Cortex of kidney (tissue), 1 donor: Measurements from ENCODE around the gene GRWD1.

Experiments
- DNase-seq: peaks from one replicate; lab custom pipeline; 2025; lab: John Stamatoyannopoulos, UW

Gene GRWD1

GRCh38 chr19:48445606-48446481 is at the start of gene GRWD1:
TSS of gene GRWD1 (plus strand) at chr19:48445983. CDS start at chr19:48446006, 23 bp downstream.
- no peak for DNase-seq

DNA sequence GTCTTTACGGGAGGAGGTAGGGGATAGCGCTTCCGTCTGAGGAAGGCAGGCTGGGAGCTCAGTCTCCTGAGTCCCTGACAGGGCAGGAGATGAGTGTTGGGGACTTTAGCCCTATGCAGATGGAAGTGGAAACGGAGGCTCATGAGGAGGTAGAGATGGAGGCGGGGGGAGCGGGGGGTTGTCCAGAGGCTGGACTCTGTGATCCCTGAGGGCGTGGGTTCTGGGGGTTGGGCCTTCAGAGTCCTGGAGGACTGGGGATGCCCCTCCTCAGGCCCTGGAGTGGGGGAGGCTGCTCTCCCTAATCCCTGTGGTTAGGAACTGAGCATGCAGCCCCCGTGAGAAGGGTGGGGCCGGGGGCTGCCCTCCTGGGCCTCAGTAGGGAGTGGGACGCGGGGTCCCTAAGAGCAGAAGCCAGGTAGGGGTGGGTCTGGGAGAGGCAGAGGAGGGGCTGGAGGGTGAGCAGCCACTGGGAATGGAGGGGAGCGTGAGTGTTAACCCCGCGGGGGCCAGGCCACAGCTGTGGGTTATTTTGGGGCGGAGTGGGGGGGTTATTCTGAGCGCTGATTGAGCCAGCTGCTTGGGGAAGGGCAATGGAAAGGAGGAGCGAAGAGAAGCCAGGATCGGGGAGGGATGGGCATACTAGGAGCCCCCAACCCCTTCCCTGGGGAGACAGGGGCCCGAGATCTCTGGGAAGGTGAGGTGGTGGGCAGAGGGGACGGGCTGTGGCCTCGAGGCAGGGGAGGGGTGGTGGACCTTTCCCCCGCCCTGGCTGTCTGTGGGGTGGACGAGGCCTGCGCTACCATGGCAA is 49.6 kb upstream of the GRWD1 start:
- no peak for DNase-seq

- DNase-seq, result no peak
These were observed 49.0 kb upstream of the GRWD1 start for GRCh38 chr19:48396824-48397176.

- DNase-seq, result no peak
These were observed 48.3 kb upstream of the GRWD1 start for GRCh38 chr19:48397263-48398101.

DNA sequence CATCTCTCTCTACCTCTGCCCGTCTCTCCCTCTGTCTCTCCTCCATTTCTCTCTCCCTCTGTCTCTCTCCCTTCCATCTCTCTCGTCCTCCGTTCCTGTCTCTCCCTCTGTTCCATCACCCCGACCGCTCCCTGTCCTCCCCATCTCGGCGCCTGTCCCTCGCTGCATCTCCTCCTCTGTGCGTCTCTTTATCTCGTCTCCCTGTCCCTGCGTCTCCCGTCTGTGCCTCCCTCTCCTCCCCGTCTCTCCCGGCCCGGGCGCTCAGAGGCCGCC is 47.7 kb upstream of the GRWD1 start:
- no peak for DNase-seq

DNA sequence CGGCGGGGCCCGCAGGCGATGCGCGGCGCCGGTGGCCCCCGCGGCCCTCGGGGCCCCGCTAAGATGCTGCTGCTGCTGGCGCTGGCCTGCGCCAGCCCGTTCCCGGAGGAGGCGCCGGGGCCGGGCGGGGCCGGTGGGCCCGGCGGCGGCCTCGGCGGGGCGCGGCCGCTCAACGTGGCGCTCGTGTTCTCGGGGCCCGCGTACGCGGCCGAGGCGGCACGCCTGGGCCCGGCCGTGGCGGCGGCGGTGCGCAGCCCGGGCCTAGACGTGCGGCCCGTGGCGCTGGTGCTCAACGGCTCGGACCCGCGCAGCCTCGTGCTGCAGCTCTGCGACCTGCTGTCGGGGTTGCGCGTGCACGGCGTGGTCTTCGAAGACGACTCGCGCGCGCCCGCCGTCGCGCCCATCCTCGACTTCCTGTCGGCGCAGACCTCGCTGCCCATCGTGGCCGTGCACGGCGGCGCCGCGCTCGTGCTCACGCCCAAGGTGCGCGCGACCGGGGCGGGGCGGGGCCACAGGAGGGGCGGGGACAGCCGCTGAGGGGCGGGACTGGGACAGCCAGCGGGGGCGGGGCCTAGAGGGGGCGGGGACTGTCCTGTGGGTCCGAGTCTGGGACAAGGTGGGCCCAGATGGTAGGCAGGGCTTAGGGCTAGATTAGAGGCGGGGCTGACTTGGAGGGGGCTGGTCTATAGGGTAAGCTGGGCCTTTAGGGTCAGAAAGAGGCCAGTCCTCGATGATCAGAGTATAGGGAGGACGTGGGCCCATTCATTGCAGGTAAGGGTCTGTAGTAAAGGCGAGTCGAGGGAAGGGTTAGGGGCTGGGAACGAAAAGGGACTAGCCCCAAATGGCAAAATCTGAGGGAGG is 47.2 kb upstream of the GRWD1 start:
- DNase-seq, result no peak

GRCh38 chr19:48400018-48400742 is 45.6 kb upstream of the GRWD1 start:
- DNase-seq, result no peak

DNA sequence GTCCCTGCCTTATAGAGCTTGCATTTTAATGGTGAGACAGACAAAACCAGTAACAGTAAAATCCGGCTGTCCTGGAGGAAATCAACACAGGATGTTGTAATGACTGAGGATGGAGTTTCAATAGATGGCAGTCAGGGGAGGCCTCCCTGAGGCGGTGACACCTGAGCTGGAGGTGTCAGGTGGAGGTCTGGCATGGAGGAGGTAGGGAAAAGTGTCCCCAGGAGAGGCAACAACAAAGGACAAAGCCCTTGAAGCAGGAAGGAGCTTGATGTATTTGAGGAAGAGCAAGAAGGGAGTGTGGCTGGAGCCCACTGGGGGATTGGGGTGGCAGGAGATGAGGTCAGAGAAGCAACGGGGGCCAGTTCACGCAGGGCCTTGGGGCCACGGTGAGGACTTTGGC is 44.5 kb upstream of the GRWD1 start:
- DNase-seq, result no peak

DNA sequence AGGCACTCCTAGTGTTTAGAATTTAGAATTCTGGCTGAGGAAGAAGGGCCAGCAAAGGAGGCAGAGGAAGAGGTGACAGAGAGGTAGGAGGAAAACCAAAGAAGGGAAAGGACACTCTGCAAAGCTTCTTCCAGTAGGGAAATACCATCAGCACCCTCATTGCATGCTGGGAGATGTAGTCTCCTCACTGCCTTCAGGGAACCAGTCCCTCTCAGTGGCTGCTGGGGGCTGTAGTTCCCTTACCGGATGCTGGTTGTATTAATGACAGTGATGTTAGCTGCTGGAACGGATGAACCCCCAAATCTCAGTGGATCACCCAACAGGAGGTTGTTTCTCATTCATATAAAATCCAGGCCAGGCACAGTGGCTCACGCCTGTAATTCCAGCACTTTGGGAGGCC is 42.2 kb upstream of the GRWD1 start:
- DNase-seq, result no peak

- DNase-seq, result no peak
These were observed 40.6 kb upstream of the GRWD1 start for GRCh38 chr19:48405010-48405659.

DNA sequence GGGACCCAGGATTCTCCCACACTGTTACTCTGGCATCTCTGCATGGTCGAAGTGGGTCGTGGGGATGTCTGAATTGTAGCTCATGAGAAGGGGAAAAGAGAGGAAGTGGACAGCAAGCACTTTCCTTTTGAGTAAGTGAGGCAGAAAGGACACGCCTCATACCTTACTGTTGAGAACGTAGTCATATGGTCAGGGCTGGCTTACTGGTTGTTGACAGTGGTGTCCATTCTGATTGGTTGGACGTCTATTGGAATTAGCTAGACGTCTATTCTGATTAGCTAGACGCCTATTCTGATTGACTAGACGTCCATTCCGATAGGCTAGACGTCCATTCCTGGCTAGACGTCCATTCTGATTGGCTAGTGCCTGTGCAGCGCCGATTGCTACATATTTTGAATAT is 39.9 kb upstream of the GRWD1 start:
- no peak for DNase-seq

DNA sequence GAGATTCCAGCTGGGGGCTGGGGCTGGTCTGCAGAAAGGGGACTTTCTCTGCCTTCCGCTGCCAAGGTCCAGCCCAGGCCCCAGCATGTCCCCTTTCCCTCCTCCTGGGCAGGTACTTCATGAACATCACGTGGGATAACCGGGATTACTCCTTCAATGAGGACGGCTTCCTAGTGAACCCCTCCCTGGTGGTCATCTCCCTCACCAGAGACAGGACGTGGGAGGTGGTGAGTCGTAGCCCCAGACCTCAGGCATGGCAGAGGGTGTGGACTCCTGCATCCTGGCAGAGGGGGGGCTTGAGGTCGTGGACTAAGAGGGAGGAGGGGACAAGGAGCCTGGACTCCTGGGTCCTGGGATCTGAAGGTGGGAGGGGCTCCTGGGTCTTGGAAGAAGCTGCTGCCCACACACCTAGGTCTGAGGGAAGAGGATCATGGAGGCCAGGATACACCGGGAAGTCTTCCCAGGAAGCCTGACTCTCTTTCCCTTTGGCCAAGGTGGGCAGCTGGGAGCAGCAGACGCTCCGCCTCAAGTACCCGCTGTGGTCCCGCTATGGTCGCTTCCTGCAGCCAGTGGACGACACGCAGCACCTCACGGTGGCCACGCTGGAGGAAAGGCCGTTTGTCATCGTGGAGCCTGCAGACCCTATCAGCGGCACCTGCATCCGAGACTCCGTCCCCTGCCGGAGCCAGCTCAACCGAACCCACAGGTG is 31.8 kb upstream of the GRWD1 start:
- DNase-seq, result no peak

DNA sequence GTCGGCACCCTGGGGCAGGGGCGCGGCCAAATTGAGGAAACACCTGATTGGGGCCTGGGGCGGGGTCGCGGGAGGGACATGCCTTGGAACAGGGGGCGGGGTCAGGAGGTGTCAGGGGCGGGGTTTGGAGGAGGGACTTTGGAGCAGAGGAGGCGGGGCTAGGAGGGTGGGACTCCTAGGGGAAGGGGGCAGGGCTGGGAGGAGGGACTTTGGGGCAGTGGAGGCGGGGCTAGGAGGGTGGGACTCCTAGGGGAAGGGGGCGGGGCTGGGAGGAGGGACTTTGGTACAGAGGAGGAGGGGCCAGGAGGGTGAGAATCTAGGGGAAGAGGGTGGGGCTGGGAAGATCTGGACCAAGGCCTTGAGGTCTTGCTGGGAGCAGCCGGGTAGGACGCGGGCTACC is 30.4 kb upstream of the GRWD1 start:
- DNase-seq, result no peak

DNA sequence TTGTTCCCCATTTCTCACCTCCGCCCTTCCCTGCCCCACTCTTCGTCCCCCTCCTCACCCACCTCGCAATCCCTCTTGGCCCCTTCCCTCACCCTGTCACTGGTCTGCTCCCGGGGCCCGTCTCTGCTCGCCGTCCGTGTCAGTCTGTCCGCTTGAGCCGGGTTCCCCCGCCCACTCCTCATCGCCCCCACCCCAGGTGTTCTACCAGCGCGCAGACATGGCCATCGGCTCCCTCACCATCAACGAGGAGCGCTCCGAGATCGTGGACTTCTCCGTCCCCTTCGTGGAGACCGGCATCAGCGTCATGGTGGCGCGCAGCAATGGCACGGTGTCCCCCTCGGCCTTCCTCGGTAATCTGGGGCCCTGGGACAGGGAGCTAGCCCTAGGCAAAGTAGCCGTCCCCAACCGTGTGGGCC is 30.0 kb upstream of the GRWD1 start:
- DNase-seq, result no peak

GRCh38 chr19:48417421-48417820 is 28.4 kb upstream of the GRWD1 start:
- no peak for DNase-seq

DNA sequence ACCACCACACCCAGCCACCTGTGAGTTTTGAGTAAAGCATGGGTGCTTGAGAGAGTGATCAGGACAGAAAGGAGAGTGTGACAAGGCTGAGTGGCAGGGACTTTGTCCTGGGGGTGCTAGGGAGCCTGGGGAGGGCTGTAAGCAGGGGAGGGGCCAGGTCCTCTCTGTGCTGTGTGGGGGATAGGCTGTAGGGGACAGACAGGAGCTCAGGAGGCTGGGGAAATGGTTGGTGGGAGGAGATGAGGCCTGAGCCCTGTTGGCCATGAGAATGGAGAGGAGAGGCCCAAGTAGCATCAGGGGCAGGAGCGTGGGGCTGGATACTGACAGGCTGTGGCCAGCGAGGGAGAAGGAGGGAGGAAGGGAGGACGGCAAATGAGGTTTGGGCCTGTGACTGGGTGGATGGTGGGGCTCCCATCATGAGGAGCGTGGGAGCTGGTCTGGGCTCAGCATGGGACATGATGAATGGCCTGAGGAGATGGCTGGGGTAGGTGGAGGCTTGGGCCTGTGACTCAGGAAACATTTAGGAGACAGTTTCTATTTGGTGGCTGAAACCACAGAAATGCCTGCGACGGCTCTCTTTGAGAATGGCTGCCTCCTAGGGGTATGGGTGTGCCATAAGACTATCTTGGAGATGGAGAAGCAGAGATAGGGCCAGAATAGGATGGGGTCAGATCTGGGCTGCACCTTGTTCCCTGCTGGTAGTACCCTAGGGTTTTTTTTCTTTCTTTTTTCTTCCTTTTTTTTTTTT is 27.3 kb upstream of the GRWD1 start:
- DNase-seq, result no peak

DNA sequence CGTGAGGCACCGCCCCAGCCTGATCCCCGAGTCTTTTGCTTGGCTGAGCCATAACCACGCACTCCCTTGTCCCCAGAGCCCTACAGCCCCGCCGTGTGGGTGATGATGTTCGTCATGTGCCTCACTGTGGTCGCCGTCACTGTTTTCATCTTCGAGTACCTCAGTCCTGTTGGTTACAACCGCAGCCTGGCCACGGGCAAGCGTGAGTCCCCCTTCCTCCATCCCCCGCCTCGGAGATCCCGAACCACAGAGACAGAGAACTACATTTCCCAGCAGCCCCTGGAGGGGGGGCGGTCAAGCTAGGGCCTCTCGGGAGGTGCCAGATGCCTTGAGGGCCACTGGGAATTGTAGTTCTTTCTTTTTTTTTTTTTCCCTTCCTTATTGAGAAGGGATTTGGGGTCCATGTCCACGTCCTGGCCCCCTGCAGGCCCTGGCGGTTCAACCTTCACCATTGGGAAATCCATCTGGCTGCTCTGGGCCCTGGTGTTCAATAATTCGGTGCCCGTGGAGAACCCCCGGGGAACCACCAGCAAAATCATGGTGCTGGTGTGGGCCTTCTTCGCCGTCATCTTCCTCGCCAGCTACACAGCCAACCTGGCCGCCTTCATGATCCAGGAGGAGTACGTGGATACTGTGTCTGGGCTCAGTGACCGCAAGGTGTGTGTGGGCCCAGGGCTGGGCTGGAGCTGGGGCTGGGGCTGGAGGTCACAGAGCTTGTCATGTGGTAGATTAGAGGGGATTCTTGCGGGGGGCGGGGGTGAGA is 26.4 kb upstream of the GRWD1 start:
- DNase-seq, result no peak

DNA sequence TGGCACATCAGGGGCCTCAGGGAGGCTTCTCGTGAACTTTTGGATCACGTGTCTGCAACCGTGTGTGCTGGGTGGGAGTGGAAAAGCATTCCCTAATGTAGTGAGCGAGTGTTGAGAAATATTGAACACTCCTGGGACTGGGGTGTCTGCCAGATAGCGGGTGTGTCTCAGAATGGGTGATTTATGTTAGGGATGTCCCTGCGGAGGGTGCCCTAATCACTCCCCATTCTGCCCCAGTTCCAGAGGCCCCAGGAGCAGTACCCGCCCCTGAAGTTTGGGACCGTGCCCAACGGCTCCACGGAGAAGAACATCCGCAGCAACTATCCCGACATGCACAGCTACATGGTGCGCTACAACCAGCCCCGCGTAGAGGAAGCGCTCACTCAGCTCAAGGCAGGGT is 24.2 kb upstream of the GRWD1 start:
- no peak for DNase-seq
